B cell (primary cell): Measurements from ENCODE around the gene CCDC124. TPM values are rescaled to one million over a fixed set of nuclear protein-coding genes. Genes with fewer than 3 reads are reported as not detected.
"Not testable (repeated sequence)": the region's sequence is repeated elsewhere in the genome, so short reads cannot be mapped to it uniquely, and the experiment has no call there.

Source experiments
- ATAC-seq: fragments of 200-7000 bp; cut with Tn5 transposase; one replicate; pipeline ENCODE4 v1.10.0; 2021; ENCODE audit warnings: low read depth, mild to moderate bottlenecking, moderate number of reproducible peaks, moderate library complexity
- CTCF ChIA-PET: fragments of 350-600 bp; sonication (Branson Sonifier 250); formaldehyde crosslinking; loops from one replicate; lab custom pipeline; 2021; ENCODE audit warnings: antibody characterized with exemption, inconsistent platforms; lab: Charles Lee
- POLR2A ChIA-PET: fragments of 350-600 bp; sonication (Branson Sonifier 250); formaldehyde crosslinking; loops from one replicate; lab custom pipeline; 2021; ENCODE audit warnings: antibody characterized with exemption; lab: Charles Lee
- DNase-seq: peaks from one replicate; pipeline ENCODE4 v3.0.0; 2013
- H2AFZ ChIP-seq: 2 replicates; pipeline ENCODE4 v1.6.1; 2012; ENCODE audit warnings: mild to moderate bottlenecking, low read depth, low read length; ENCODE audit not compliant: insufficient read depth, poor library complexity, severe bottlenecking
- H3K27ac ChIP-seq, 2 donors: 1 replicate in 1 of 2; 2 replicates in 1 of 2; pipeline ENCODE4 v1.5.1; 2012 to 2013; ENCODE audit warnings: low read length in 2 of 2, mild to moderate bottlenecking in 2 of 2, moderate library complexity in 1 of 2
- H3K27me3 ChIP-seq, 4 experiments: fragments of 200-600 bp in 1 of 4; sonication (generic) in 1 of 4; replicated peaks in 1 of 4; 1 replicate in 2 of 4; 2 replicates in 2 of 4; pipeline versions ENCODE4 v1.6.1 to v1.7.0; 2013 to 2016; ENCODE audit warnings: low read length in 3 of 4, mild to moderate bottlenecking in 2 of 4, mixed read lengths in 1 of 4, moderate library complexity in 1 of 4; ENCODE audit not compliant: insufficient read depth in 4 of 4, control insufficient read depth in 3 of 4; ENCODE audit errors: control extremely low read depth in 1 of 4
- H3K36me3 ChIP-seq, 2 experiments: replicated peaks in 1 of 2; 1 replicate in 1 of 2; 2 replicates in 1 of 2; pipeline versions ENCODE4 v1.6.1 to v1.7.1; 2013; ENCODE audit warnings: low read length in 1 of 2; ENCODE audit not compliant: insufficient read depth in 2 of 2, control insufficient read depth in 1 of 2; ENCODE audit errors: control extremely low read depth in 1 of 2, extremely low read depth in 1 of 2
- H3K4me1 ChIP-seq, 2 donors: fragments of 200-600 bp in 1 of 2; sonication (generic) in 1 of 2; 1 replicate in 1 of 2; 2 replicates in 1 of 2; pipeline versions ENCODE4 v1.5.1 to v1.6.1; 2013 to 2017; ENCODE audit warnings: low read length in 2 of 2; ENCODE audit not compliant: control insufficient read depth in 2 of 2, insufficient read depth in 2 of 2
- H3K4me2 ChIP-seq: replicated peaks from 2 replicates; pipeline ENCODE3; 2012; ENCODE audit warnings: mild to moderate bottlenecking, low read depth, low read length; ENCODE audit not compliant: poor library complexity, severe bottlenecking
- H3K4me3 ChIP-seq, 5 experiments: fragments of 200-600 bp in 1 of 5; sonication (generic) in 1 of 5; 1 replicate in 3 of 5; 2 replicates in 2 of 5; pipeline versions ENCODE4 v1.5.1 to v1.7.0; 2011 to 2016; ENCODE audit warnings: low read length in 4 of 5, mild to moderate bottlenecking in 4 of 5, low read depth in 2 of 5, control low read depth in 1 of 5, moderate library complexity in 1 of 5; ENCODE audit not compliant: insufficient read depth in 1 of 5; ENCODE audit errors: control extremely low read depth in 1 of 5, extremely low read depth in 1 of 5
- H3K79me2 ChIP-seq: fragments of 200-600 bp; sonication (generic); one replicate; pipeline ENCODE4 v1.6.0; 2016; ENCODE audit warnings: low read length; ENCODE audit not compliant: control insufficient read depth, insufficient read depth
- H3K9ac ChIP-seq: fragments of 200-600 bp; sonication (generic); 2 replicates; pipeline ENCODE4 v1.6.1; 2017; ENCODE audit warnings: mild to moderate bottlenecking, low read length, moderate library complexity
- H3K9me3 ChIP-seq, 3 donors: one replicate each; pipeline versions ENCODE4 v1.6.1 to v1.7.1; 2013; ENCODE audit warnings: low read length in 2 of 3; ENCODE audit not compliant: control insufficient read depth in 2 of 3, insufficient read depth in 1 of 3; ENCODE audit errors: control extremely low read depth in 1 of 3
- H4K20me1 ChIP-seq: 2 replicates; pipeline ENCODE4 v1.6.0; 2012; ENCODE audit warnings: mild to moderate bottlenecking, low read length; ENCODE audit not compliant: insufficient read depth, control insufficient read depth, poor library complexity, severe bottlenecking
- H3K27ac Mint-ChIP-seq: one replicate; pipeline ENCODE4 v1.8.0; 2021; ENCODE audit warnings: mixed read lengths
- H3K27me3 Mint-ChIP-seq: one replicate; pipeline ENCODE4 v1.8.0; 2021; ENCODE audit warnings: mixed read lengths
- H3K4me1 Mint-ChIP-seq: one replicate; pipeline ENCODE4 v1.8.0; 2021; ENCODE audit warnings: mixed read lengths
- H3K4me3 Mint-ChIP-seq: one replicate; pipeline ENCODE4 v1.8.0; 2021; ENCODE audit warnings: mixed read lengths
- H3K9me3 Mint-ChIP-seq: one replicate; pipeline ENCODE4 v1.8.0; 2022; ENCODE audit warnings: mixed read lengths; ENCODE audit not compliant: insufficient read depth
- EZH2 ChIP-seq: IDR thresholded peaks from 2 replicates; pipeline ENCODE4 v1.6.1; 2012; ENCODE audit warnings: borderline replicate concordance, low read depth, mild to moderate bottlenecking, moderate library complexity, low read length; ENCODE audit not compliant: insufficient read depth, poor library complexity, severe bottlenecking
- WGBS: methylation state at CpG from one replicate; pipeline ENCODE4 v1.1.5; 2013; ENCODE audit warnings: missing lambda C conversion rate; ENCODE audit not compliant: insufficient coverage; 5-methylcytosine and 5-hydroxymethylcytosine counted together
- intact Hi-C: fragments of 100-400 bp; cut with micrococcal nuclease; formaldehyde crosslinking; loops from one replicate; pipeline ENCODE4 v1.10.0; 2022
- polyA plus RNA-seq: library from polyadenylated mRNA; depleted of rRNA; stranded (reverse); fragments of >200 nt; gene quantifications from 2 replicates; pipeline ENCODE4 v1.2.3, GENCODE V29; 2012
- total RNA-seq, 2 donors: library from RNA; stranded (reverse); fragments of 120-200 nt in 1 of 2; gene quantifications; 1 replicate in 1 of 2; 2 replicates in 1 of 2; pipeline versions ENCODE4 v1.2.3 to v1.2.4, GENCODE V29; 2013 to 2022
- TF ChIP-seq, protein P1 (sequence below): fragments of 200-600 bp; IDR thresholded peaks from one replicate; pipeline ENCODE4 v1.8.0; 2022; ENCODE audit warnings: antibody characterized with exemption, mild to moderate bottlenecking

The CCDC124 gene
- total and polyA plus RNA-seq, 2 donors (not counting 1 experiment from before 2014, with no cell fraction given) = 25.0 to 57.8 TPM

- H2AFZ ChIP-seq = no peak overlapping the region
- no peaks in the 10 kb centered on the region for H3K79me2 ChIP-seq
- no peaks in the 10 kb centered on the region for H4K20me1 ChIP-seq
- TF ChIP-seq, protein P1, sequence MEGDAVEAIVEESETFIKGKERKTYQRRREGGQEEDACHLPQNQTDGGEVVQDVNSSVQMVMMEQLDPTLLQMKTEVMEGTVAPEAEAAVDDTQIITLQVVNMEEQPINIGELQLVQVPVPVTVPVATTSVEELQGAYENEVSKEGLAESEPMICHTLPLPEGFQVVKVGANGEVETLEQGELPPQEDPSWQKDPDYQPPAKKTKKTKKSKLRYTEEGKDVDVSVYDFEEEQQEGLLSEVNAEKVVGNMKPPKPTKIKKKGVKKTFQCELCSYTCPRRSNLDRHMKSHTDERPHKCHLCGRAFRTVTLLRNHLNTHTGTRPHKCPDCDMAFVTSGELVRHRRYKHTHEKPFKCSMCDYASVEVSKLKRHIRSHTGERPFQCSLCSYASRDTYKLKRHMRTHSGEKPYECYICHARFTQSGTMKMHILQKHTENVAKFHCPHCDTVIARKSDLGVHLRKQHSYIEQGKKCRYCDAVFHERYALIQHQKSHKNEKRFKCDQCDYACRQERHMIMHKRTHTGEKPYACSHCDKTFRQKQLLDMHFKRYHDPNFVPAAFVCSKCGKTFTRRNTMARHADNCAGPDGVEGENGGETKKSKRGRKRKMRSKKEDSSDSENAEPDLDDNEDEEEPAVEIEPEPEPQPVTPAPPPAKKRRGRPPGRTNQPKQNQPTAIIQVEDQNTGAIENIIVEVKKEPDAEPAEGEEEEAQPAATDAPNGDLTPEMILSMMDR = no peak
- TF ChIP-seq EZH2 = no peak
- no peaks in the 10 kb centered on the region for H3K36me3 ChIP-seq
- DNase-seq (no peak), ATAC-seq (no peak)
- H3K9me3 ChIP-seq = no peaks in the 10 kb centered on the region
- Mint-ChIP-seq H3K4me3 (no peak overlapping the region), H3K4me1 (peaks cover 11% of the 10 kb centered on the region), H3K9me3 (no peaks in the 10 kb centered on the region), H3K27me3 (peaks cover 10% of the 10 kb centered on the region), H3K27ac (no peak overlapping the region)
- 94% methylated on average over 22 of the region's 22 CpGs for WGBS
- H3K9ac ChIP-seq = no peak overlapping the region
- CTCF ChIA-PET = interaction anchor here (0.6 to 1.9 kb wide), 3 partner anchors 13 to 111 kb away, joined by 3 to 6 read pairs (median 3); no protein-coding TSS in a partner anchor
- no peak overlapping the region for H3K27ac ChIP-seq
- no peak overlapping the region for H3K4me2 ChIP-seq
- peaks cover 0 to 7% (median 0%) of the 10 kb centered on the region in 4 experiments for H3K27me3 ChIP-seq
- no peak overlapping the region for H3K4me3 ChIP-seq
- intact Hi-C loops = no loop called here
- peaks cover 12 to 19% of the 10 kb centered on the region in 2 donors for H3K4me1 ChIP-seq
- POLR2A ChIA-PET = interaction anchor here (0.7 kb wide), 1 partner anchor 57 kb away, joined by 4 read pairs; no protein-coding TSS in a partner anchor
These were observed 49.6 kb downstream of the CCDC124 start for GRCh38 chr19:17982430-17982829.

GRCh38 chr19:17985037-17985818, 52.4 kb downstream of the CCDC124 start:
- Histone ChIP-seq H3K4me3 (no peak overlapping the region), H3K9ac (no peak overlapping the region), H3K79me2 (no peaks in the 10 kb centered on the region), H3K9me3 (no peaks in the 10 kb centered on the region), H3K27me3 (peaks cover 0 to 7% (median 0%) of the 10 kb centered on the region in 4 experiments), H3K27ac (no peak overlapping the region), H3K4me2 (no peak overlapping the region), H3K4me1 (peaks cover 6 to 9% of the 10 kb centered on the region in 2 donors), H4K20me1 (no peaks in the 10 kb centered on the region), H3K36me3 (no peaks in the 10 kb centered on the region), H2AFZ (no peak overlapping the region)
- WGBS = 80% methylated on average over 11 of the region's 17 CpGs
- no peak for TF ChIP-seq EZH2
- TF ChIP-seq, protein P1 = no peak
- Mint-ChIP-seq H3K27me3 (peaks cover 10% of the 10 kb centered on the region), H3K9me3 (no peaks in the 10 kb centered on the region), H3K27ac (no peak overlapping the region), H3K4me3 (no peak overlapping the region), H3K4me1 (peaks cover 3% of the 10 kb centered on the region)
- ATAC-seq = no peak
- DNase-seq = no peak
- POLR2A ChIA-PET = no interaction called here
- intact Hi-C loops = no loop called here
- CTCF ChIA-PET = interaction anchor here (0.8 kb wide), 1 partner anchor 12 kb away, joined by 3 read pairs; no protein-coding TSS in a partner anchor

GRCh38 chr19:17986569-17986968, 53.8 kb downstream of the CCDC124 start:
- H3K79me2 ChIP-seq, H3K4me1 ChIP-seq, ATAC-seq, POLR2A ChIA-PET, H3K27me3 ChIP-seq, H3K4me1 Mint-ChIP-seq, H3K4me3 Mint-ChIP-seq, CTCF ChIA-PET, H3K27ac ChIP-seq, H3K9ac ChIP-seq, H3K27me3 Mint-ChIP-seq, H3K36me3 ChIP-seq, H3K4me2 ChIP-seq, H3K9me3 ChIP-seq, H3K27ac Mint-ChIP-seq, H3K4me3 ChIP-seq, H3K9me3 Mint-ChIP-seq, H4K20me1 ChIP-seq, intact Hi-C loops, H2AFZ ChIP-seq, DNase-seq: not testable (repeated sequence)
- 94% methylated on average over 6 of the region's 8 CpGs for WGBS
